GM18907 (cell line): Measurements from ENCODE around the gene MLN.

Experiments used
- ATAC-seq: cut with Tn5 transposase; IDR thresholded peaks from one replicate; pipeline ENCODE4 v1.9.1; 2021; ENCODE audit warnings: mild to moderate bottlenecking, moderate library complexity; ENCODE audit not compliant: unreplicated experiment

Gene MLN

DNA sequence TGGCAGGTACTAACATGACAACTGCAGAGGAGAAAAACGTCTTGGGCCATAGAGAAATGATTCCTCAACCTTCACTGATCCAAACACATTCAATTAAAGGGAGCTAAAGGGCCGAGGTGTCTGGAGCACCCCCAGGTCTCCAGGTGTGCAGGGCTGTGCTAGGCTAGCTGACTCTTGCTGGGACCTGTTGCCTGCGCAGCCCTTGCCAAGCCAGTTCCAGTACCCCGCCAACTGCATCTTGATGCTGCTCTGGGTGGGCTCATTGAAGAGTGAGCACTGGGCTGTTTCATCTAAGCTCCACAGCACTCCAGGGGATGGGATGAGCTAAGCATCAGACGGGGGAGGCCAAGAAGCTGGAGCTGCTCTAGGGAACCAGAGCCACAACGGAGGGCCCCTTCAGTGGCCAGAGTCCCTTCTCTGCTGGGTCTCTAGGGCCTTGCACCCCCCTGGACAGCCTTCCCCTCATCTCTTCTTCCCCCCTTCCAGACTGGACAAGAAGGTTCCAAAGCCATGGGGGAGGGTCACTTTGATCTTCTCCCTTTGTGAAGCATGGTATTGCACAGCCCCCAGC lies 30.8 kb downstream of the MLN start:
- no peak for ATAC-seq

GRCh38 chr6:33772082-33772830 lies 31.5 kb downstream of the MLN start:
- ATAC-seq, result no peak

DNA sequence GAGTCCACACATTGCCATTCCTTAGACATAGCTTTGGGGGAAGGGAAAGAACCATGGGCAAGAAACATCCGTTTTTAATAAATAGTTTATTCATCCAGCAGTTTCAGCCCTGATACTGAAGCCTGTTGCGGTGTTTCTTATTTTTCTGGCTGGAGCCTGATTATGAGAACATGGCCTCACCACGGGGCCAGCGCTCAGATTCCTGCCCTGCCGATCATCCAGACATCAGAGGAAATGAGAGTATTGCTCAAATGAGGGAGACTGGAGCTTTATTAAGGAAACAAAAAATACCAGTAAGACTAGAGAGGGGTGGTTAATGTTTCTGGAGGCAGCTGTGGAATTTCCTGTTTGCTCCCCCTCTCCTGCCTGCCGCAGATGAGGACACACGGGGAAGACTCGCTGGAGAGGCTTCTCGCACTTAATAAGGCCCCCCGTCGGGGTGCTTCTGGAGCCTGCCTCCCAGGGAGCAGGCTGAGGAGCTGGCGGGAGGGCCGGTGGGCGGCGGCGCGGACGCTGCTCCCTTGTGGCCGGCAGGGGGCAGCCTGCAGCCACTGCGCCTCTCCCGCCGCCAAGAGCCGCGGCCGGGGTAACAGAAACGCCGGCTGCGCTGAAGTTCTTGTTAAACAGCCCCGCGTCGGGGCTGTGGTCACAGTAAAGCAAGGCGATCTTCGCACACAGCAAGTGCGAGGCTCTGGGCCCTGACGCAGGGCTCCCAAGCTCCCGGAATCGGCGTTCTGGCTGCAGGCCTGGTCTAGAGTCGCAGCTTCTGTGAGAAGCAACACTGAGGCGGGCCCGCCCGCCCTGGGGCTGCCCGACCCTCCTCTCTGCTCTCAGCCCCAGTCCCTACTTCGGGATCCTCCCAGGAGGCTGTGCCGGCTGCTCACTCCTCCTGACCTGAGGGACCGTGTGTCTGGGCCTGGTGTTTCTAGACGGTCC lies 32.4 kb downstream of the MLN start:
- no peak for ATAC-seq

DNA sequence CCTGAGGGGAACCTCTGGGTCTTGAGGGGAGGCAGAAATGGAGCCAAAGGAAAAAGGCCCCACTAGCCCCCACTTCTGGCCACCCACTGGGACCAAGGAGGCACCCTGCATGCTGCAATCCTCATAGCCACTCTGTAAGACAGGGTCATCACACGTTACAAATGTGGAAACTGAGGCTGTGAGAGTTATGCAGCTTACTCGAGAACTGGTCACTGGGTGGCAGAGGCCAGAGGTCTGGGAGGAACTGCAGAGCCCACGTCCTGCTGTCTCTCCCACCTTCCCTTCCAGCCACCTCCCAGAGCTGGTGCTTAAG lies 33.0 kb downstream of the MLN start:
- ATAC-seq, result no peak

DNA sequence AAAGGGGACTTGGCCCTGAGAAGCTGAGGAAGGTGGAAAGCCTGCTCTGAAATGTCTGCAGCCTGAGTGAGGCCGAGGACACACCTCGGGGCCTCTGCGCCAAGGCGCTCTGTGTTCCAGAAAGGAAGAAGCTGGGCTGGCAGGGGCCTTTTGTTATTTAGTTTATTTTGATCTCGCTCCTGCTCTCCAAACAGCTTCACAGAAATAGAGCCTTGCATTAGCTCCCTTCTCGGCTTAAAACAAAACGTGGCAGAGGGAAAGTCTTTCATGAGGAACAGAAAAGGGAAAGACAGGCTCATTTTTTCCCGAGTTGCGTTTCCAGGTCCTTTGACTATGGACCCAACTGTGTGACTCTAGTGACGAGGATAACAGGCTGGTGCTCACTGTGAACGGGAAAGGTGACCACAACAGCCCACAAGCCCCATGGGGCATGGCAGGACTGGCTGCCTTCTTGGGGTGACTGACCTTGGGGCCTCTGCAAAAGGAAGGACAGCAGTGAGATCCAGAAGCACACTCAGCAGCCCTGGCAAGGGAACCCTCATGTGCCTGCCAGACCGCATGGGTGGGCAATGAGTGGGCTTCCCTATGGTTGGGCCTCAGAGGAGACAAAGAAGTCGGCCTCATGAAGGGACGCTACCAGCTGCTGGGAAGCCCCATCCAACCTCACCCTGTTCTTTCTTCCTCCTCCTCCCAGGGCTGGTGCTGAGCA lies 33.5 kb downstream of the MLN start:
- no peak for ATAC-seq

GRCh38 chr6:33769248-33769821 lies 34.5 kb downstream of the MLN start:
- ATAC-seq, result no peak

- ATAC-seq, result no peak
Measured at GRCh38 chr6:33768644-33769120, 35.1 kb downstream of the MLN start.

GRCh38 chr6:33766921-33767907 lies 36.6 kb downstream of the MLN start:
- ATAC-seq, result no peak

DNA sequence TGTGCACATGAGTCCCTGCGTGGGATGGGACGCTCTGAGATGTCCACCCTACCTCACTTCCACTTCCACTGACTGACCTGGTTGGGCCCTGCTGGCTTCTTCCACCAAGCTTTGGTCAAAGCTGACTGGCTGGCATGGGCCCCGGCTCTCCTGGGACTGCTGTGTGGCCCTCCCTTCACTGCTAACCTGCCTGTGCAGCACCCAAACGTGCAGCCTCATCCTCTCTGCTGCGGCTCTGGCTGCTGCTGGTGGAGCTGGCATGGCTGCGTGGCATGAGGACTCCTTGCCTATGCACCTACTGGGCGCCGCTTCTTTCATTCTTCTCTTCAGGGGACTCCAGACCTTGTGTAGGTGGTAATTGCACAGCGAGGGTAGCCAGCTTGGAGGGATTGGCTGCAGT lies 38.4 kb downstream of the MLN start:
- no peak for ATAC-seq

DNA sequence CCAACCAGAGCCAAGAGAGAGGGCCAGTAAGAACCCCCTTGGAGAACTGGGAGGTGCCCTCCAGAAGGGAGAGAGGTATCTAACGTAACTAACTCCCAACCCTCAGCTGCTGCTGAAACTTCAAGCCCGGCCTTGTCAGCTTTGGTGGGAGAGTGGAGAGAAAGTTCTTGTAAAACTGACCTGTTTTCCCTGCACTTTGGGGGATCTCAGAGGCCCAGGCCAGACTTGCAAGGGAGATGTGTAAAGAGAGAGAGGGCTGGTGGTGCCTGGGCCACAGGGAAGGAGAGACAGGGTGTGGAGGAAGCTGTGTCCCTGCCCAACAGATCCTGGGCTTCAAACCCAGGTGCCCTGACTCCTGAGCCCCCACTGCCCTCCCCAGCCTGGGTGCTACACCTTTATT lies 39.8 kb downstream of the MLN start:
- no peak for ATAC-seq

DNA sequence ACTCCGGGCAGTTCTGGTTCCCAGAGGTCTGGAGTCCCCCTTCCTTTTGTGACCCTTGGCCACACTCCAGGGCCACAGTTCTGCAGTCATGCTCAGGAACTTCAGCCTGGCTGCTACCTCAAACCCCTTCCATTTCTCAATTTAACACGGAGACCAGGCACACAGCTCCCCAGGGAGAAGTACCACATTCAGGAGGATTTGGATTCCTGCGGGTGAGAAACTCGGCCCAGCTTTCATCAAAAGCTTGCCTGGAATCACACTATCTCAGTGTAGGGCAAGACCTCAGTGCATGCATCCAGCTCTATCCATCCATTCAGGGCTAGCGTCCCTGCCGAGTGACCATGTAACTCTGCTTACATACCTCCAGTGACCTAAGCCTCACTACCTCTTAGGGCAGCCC lies 40.3 kb downstream of the MLN start:
- no peak for ATAC-seq

DNA sequence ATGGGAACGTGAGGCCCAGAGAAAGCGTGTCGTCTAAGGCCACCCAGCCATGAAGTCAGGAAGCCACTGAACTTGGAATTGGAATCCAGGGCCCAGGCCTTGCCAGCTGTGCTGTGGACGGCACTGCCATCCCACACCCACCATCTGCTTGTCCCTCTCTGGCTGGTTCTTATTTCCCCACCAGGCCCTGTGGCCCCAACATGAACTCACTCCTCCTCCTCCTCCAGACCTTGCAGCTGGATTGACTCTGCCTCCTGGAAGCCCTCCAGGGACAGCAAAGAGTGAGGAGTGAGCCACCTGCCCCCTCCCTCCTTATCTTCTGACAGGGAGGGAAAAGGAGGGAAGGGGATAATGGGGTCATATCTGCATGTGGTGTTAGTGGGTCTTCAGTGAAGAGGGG lies 41.1 kb downstream of the MLN start:
- ATAC-seq, result no peak

- ATAC-seq, result no peak
Measured at GRCh38 chr6:33761922-33762629, 41.7 kb downstream of the MLN start.

- ATAC-seq, result no peak
Measured at GRCh38 chr6:33761581-33761921, 42.3 kb downstream of the MLN start.

DNA sequence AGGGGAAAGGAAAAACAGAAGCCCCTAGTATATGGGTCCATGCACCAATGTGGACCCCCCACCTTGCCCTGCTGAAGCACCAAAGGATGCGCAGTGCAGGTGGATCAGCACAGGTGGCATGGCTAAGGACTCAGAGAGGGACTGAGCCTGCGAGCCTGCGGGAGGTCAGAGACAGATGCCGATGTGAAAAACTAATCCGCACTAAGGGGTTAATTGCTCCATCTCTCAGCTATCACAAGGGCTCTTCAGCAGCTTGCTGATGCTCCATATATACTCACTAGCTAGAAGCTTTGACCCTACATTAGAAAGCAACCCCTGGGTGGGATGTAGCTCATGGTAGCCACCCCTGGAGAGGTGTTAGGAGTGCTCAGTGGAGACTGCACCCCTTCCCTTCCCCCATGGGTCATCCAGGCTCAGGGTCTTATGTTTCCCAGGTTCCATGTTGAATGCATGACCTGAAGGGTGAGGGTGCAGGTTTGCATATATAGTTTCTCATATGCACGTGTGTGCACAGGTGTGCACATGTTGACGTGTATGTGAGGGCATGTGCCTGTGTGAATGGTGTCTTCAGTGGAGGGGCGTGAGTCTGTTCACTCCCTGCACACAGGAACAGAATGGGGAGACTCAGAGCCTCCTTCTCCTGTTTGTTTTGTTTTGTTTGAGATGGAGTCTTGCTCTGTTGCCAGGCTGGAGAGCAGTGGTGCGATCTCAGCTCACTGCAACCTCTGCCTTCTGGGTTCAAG lies 43.7 kb downstream of the MLN start:
- ATAC-seq, result no peak

DNA sequence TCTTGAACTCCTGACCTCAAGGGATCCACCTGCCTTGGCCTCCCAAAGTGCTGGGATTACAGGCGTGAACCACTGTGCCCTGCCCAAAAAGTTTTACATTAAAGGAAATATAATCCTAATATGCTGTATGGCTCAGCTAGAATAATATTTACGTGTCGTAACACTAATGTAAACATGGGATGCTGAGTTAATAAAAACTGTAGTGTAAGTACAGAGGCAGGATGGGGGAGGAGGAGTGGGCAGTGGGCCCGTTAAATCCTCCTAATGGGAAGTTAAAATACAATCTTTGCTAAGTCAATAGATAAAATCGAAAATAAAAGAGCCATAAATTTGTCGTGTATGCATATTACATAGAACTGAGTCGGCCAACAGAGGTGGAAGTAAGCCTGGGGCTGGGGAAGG lies 45.0 kb downstream of the MLN start:
- ATAC-seq, result no peak

- ATAC-seq, result no peak
Measured at GRCh38 chr6:33757906-33758305, 45.9 kb downstream of the MLN start.

DNA sequence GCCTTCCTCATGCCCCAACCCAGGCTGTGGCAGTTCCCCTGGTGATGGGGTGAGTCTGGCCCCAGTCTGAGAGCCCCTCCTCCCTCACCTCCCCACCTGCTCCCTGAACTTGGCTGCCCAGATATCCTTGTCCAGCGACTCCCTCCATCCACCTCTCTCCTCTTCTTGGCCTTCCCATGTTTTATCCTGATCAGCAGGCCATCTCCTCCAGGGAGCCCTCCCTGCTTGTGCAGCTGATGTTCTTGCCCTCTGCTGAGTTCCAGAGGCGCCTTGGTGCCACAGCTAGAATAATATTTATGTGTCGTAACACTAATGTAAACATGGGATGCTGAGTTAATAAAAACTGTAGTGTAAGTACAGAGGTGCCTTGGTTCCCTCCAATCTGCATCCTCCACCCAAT lies 46.7 kb downstream of the MLN start:
- no peak for ATAC-seq
